ENCODE measurements around the gene ZBTB42.
A peak's percentile ranks its signal among the peaks of the same experiment; 100 is the strongest.
"Not testable (repeated sequence)": the region's sequence is repeated elsewhere in the genome, so short reads cannot be mapped to it uniquely, and the experiment has no call there.

ZBTB42 gene

GRCh38 chr14:104813286-104813685 lies 12.4 kb downstream of the ZBTB42 start:
- H3K36me3 ChIP-seq (ENCODE audit: insufficient read depth, low read length): peaks cover 3% of the 10 kb centered on the region
- no peak overlapping the region for H3K9ac ChIP-seq (ENCODE audit: low read length)
- H3K4me3 ChIP-seq (ENCODE audit: low read depth in 1 of 2, low read length in 2 of 2): no peak overlapping the region
- H3K27me3 ChIP-seq (ENCODE audit: control insufficient read depth in 1 of 2, insufficient read depth in 2 of 2, low read length in 2 of 2): no peaks in the 10 kb centered on the region
- H3K9me3 ChIP-seq (ENCODE audit: low read length): no peaks in the 10 kb centered on the region
- no peak overlapping the region for H3K27ac ChIP-seq (ENCODE audit: low read depth, low read length)
- H3K4me1 ChIP-seq (ENCODE audit: insufficient read depth, low read length): peaks cover 16% of the 10 kb centered on the region

DNA sequence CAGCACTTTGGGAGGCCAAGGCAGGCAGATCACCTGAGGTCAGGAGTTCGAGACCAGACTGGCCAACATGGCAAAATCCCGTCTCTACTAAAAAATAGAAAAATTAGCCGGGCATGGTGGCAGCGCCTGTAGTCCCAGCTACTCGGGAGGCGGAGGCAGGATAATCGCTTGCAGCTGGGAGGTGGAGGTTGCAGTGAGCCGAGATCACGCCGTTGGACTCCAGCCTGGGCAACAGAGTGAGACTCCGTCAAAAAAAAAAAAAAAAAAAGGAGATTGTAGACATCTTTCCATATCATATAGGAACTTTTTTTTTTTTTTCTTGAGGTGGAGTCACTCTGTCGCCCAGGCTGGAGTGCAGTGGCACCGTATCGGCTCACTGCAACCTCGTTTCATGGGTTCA lies 13.8 kb downstream of the ZBTB42 start:
- H3K4me1 ChIP-seq (ENCODE audit: insufficient read depth, low read length): peaks cover 16% of the 10 kb centered on the region
- not testable (repeated sequence) for H3K27me3 ChIP-seq (ENCODE audit: control insufficient read depth in 1 of 2, insufficient read depth in 2 of 2, low read length in 2 of 2); H3K9me3 ChIP-seq (ENCODE audit: low read length); H3K36me3 ChIP-seq (ENCODE audit: insufficient read depth, low read length); H3K9ac ChIP-seq (ENCODE audit: low read length)
- peak overlapping the region in 1 of 2 donors; percentile 80 for H3K4me3 ChIP-seq (ENCODE audit: low read depth in 1 of 2, low read length in 2 of 2)
- peak overlapping the region; percentile 97 for H3K27ac ChIP-seq (ENCODE audit: low read depth, low read length)

DNA sequence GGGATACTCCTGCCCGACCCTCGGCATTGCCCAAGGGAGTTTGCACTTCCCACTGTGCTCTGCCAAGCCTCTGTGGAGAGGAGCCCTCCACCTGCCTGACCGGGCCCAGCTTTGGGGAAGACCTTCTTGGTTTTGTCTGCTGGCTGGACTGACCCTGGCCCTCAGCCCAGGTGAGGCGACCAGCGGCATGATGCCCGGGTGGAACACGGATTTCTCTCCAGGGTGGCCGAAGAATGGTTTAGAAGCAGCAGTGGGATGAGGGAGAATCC lies 15.6 kb downstream of the ZBTB42 start:
- Histone ChIP-seq H3K9ac (ENCODE audit: low read length) (peak overlapping the region; percentile 86), H3K9me3 (ENCODE audit: low read length) (no peaks in the 10 kb centered on the region), H3K27me3 (ENCODE audit: control insufficient read depth in 1 of 2, insufficient read depth in 2 of 2, low read length in 2 of 2) (no peaks in the 10 kb centered on the region), H3K4me1 (ENCODE audit: insufficient read depth, low read length) (peaks cover 16% of the 10 kb centered on the region), H3K4me3 (ENCODE audit: low read depth in 1 of 2, low read length in 2 of 2) (peak overlapping the region; percentile 80 to 92), H3K36me3 (ENCODE audit: insufficient read depth, low read length) (peaks cover 3% of the 10 kb centered on the region), H3K27ac (ENCODE audit: low read depth, low read length) (peak overlapping the region; percentile 97)

- Histone ChIP-seq H3K4me1 (ENCODE audit: insufficient read depth, low read length) (peaks cover 16% of the 10 kb centered on the region), H3K36me3 (ENCODE audit: insufficient read depth, low read length) (no peaks in the 10 kb centered on the region), H3K27me3 (ENCODE audit: control insufficient read depth in 1 of 2, insufficient read depth in 2 of 2, low read length in 2 of 2) (no peaks in the 10 kb centered on the region), H3K9ac (ENCODE audit: low read length) (no peak overlapping the region), H3K4me3 (ENCODE audit: low read depth in 1 of 2, low read length in 2 of 2) (no peak overlapping the region), H3K27ac (ENCODE audit: low read depth, low read length) (no peak overlapping the region), H3K9me3 (ENCODE audit: low read length) (no peaks in the 10 kb centered on the region)
These were observed 17.2 kb downstream of the ZBTB42 start for GRCh38 chr14:104817930-104818713.

- Histone ChIP-seq H3K9ac (ENCODE audit: low read length) (no peak overlapping the region), H3K9me3 (ENCODE audit: low read length) (no peaks in the 10 kb centered on the region), H3K27ac (ENCODE audit: low read depth, low read length) (no peak overlapping the region), H3K36me3 (ENCODE audit: insufficient read depth, low read length) (no peaks in the 10 kb centered on the region), H3K27me3 (ENCODE audit: control insufficient read depth in 1 of 2, insufficient read depth in 2 of 2, low read length in 2 of 2) (no peaks in the 10 kb centered on the region), H3K4me1 (ENCODE audit: insufficient read depth, low read length) (peaks cover 16% of the 10 kb centered on the region), H3K4me3 (ENCODE audit: low read depth in 1 of 2, low read length in 2 of 2) (no peak overlapping the region)
These were observed 17.8 kb downstream of the ZBTB42 start for GRCh38 chr14:104818714-104819161.

GRCh38 chr14:104819361-104819781 lies 18.5 kb downstream of the ZBTB42 start:
- Histone ChIP-seq H3K4me3 (ENCODE audit: low read depth in 1 of 2, low read length in 2 of 2) (no peak overlapping the region), H3K9ac (ENCODE audit: low read length) (no peak overlapping the region), H3K27me3 (ENCODE audit: control insufficient read depth in 1 of 2, insufficient read depth in 2 of 2, low read length in 2 of 2) (no peaks in the 10 kb centered on the region), H3K27ac (ENCODE audit: low read depth, low read length) (no peak overlapping the region), H3K36me3 (ENCODE audit: insufficient read depth, low read length) (no peaks in the 10 kb centered on the region), H3K4me1 (ENCODE audit: insufficient read depth, low read length) (peaks cover 15% of the 10 kb centered on the region), H3K9me3 (ENCODE audit: low read length) (no peaks in the 10 kb centered on the region)

GRCh38 chr14:104820669-104821228 lies 19.8 kb downstream of the ZBTB42 start:
- Histone ChIP-seq H3K9me3 (ENCODE audit: low read length) (no peaks in the 10 kb centered on the region), H3K36me3 (ENCODE audit: insufficient read depth, low read length) (no peaks in the 10 kb centered on the region), H3K9ac (ENCODE audit: low read length) (no peak overlapping the region), H3K4me1 (ENCODE audit: insufficient read depth, low read length) (peaks cover 12% of the 10 kb centered on the region), H3K4me3 (ENCODE audit: low read depth in 1 of 2, low read length in 2 of 2) (no peak overlapping the region), H3K27me3 (ENCODE audit: control insufficient read depth in 1 of 2, insufficient read depth in 2 of 2, low read length in 2 of 2) (no peaks in the 10 kb centered on the region), H3K27ac (ENCODE audit: low read depth, low read length) (no peak overlapping the region)

DNA sequence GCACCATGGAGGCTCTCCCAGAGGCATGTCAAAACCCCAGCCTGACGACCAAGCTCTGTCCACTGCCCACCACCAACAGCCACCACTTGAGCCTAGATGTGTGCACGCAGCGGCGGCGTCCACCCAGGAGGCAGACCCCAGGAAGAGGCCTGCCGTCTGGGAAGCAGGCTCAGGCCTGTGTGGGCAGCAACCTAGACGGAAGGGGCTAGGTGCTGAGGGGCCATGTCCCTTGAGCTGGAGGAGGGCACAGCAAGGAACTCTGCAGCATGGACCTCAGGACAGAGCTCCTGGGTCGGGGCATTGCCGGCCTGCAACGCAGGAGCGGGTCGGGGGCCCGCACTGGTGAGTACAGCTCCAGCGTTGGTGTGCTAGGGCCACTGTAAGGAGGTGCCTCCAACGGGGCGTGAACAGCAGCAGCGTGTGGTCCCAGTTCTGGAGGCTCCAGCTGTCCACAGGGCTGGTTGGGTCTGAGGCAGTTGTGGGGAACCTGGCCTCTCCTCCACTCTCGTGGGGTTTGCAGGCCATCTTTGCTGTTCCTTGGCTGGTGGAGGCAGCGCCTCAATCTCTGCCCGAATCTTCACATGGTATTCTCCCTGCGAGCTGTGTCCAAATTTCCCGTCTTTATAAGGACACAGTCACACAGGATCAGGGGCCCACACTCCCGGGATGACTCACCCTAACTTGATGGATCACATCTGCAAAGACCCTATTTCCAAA lies 20.5 kb downstream of the ZBTB42 start:
- Histone ChIP-seq H3K36me3 (ENCODE audit: insufficient read depth, low read length) (no peaks in the 10 kb centered on the region), H3K4me1 (ENCODE audit: insufficient read depth, low read length) (peaks cover 11% of the 10 kb centered on the region), H3K9ac (ENCODE audit: low read length) (no peak overlapping the region), H3K27ac (ENCODE audit: low read depth, low read length) (no peak overlapping the region), H3K9me3 (ENCODE audit: low read length) (no peaks in the 10 kb centered on the region), H3K4me3 (ENCODE audit: low read depth in 1 of 2, low read length in 2 of 2) (no peak overlapping the region), H3K27me3 (ENCODE audit: control insufficient read depth in 1 of 2, insufficient read depth in 2 of 2, low read length in 2 of 2) (no peaks in the 10 kb centered on the region)

DNA sequence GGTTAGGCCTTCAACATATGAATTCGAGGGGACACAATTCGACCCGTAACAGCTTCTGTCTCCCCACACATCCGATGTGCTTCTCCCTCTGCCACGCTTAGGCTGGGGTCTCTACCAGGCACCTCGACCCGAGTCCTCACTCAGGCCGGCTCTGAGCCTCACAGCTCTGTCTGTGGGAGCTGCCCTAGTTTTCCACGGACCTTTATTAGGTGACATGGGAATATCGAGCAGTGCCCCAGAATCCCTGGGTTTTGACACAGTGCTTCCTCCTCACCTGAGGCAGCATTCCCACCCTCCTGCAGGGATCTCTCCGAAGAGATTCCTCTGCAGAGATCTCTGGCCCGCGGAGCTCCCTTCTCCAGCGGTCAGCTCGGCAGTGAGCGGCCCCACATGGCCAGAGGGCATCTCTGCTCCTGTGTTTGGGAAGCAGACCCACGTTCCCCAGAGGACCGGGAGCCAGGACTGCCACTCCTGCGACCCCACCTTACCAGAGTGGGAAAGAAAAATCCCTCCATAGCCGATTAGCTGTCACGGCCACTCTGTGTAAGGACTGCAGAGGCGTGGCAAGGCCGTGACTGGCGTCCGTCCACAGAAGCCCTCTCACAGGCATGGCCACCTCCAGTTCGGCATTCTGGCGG lies 21.2 kb downstream of the ZBTB42 start:
- Histone ChIP-seq H3K36me3 (ENCODE audit: insufficient read depth, low read length) (no peaks in the 10 kb centered on the region), H3K27ac (ENCODE audit: low read depth, low read length) (no peak overlapping the region)

GRCh38 chr14:104822821-104823615 lies 22.1 kb downstream of the ZBTB42 start:
- no peak overlapping the region for H3K9ac ChIP-seq (ENCODE audit: low read length)

More for the DNA sequence above, 21.2 kb downstream of the ZBTB42 start:
- Histone ChIP-seq H3K4me3 (ENCODE audit: low read depth in 1 of 2, low read length in 2 of 2) (no peak overlapping the region), H3K27me3 (ENCODE audit: control insufficient read depth in 1 of 2, insufficient read depth in 2 of 2, low read length in 2 of 2) (no peaks in the 10 kb centered on the region), H3K4me1 (ENCODE audit: insufficient read depth, low read length) (peaks cover 4% of the 10 kb centered on the region), H3K9me3 (ENCODE audit: low read length) (no peaks in the 10 kb centered on the region), H3K9ac (ENCODE audit: low read length) (no peak overlapping the region)

More at GRCh38 chr14:104822821-104823615, 22.1 kb downstream of the ZBTB42 start:
- Histone ChIP-seq H3K9me3 (ENCODE audit: low read length) (no peaks in the 10 kb centered on the region), H3K4me3 (ENCODE audit: low read depth in 1 of 2, low read length in 2 of 2) (no peak overlapping the region), H3K4me1 (ENCODE audit: insufficient read depth, low read length) (no peaks in the 10 kb centered on the region), H3K27ac (ENCODE audit: low read depth, low read length) (no peak overlapping the region), H3K27me3 (ENCODE audit: control insufficient read depth in 1 of 2, insufficient read depth in 2 of 2, low read length in 2 of 2) (no peaks in the 10 kb centered on the region), H3K36me3 (ENCODE audit: insufficient read depth, low read length) (no peaks in the 10 kb centered on the region)

Data from muscle layer of colon (tissue), 2 donors.